GM20000 (cell line): ENCODE results near the gene SYNM.

Source experiments
- DNase-seq: peaks from one replicate; pipeline ENCODE4 v3.0.0; 2012; ENCODE audit warnings: low spot score
- TF ChIP-seq, protein P1 (sequence below): IDR thresholded peaks from 2 replicates; pipeline ENCODE4 v1.5.1; 2012; ENCODE audit warnings: mild to moderate bottlenecking, control low read depth; ENCODE audit errors: extremely low read depth, missing control alignments

Gene SYNM

GRCh38 chr15:99174567-99175395 is 69.9 kb downstream of the SYNM start:
- DNase-seq, result no peak
- TF ChIP-seq, protein P1, sequence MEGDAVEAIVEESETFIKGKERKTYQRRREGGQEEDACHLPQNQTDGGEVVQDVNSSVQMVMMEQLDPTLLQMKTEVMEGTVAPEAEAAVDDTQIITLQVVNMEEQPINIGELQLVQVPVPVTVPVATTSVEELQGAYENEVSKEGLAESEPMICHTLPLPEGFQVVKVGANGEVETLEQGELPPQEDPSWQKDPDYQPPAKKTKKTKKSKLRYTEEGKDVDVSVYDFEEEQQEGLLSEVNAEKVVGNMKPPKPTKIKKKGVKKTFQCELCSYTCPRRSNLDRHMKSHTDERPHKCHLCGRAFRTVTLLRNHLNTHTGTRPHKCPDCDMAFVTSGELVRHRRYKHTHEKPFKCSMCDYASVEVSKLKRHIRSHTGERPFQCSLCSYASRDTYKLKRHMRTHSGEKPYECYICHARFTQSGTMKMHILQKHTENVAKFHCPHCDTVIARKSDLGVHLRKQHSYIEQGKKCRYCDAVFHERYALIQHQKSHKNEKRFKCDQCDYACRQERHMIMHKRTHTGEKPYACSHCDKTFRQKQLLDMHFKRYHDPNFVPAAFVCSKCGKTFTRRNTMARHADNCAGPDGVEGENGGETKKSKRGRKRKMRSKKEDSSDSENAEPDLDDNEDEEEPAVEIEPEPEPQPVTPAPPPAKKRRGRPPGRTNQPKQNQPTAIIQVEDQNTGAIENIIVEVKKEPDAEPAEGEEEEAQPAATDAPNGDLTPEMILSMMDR, result no peak

GRCh38 chr15:99176757-99177156 is 71.9 kb downstream of the SYNM start:
- no peak for DNase-seq
- TF ChIP-seq, protein P1, result no peak

- TF ChIP-seq, protein P1, result no peak
These were observed 72.8 kb downstream of the SYNM start for GRCh38 chr15:99177679-99178078.

GRCh38 chr15:99180086-99180963 is 75.4 kb downstream of the SYNM start:
- DNase-seq, result no peak
- TF ChIP-seq, protein P1, result no peak

More at GRCh38 chr15:99177679-99178078, 72.8 kb downstream of the SYNM start:
- DNase-seq, result no peak

- TF ChIP-seq, protein P1, result no peak
These were observed 76.1 kb downstream of the SYNM start for GRCh38 chr15:99180964-99181306.

DNA sequence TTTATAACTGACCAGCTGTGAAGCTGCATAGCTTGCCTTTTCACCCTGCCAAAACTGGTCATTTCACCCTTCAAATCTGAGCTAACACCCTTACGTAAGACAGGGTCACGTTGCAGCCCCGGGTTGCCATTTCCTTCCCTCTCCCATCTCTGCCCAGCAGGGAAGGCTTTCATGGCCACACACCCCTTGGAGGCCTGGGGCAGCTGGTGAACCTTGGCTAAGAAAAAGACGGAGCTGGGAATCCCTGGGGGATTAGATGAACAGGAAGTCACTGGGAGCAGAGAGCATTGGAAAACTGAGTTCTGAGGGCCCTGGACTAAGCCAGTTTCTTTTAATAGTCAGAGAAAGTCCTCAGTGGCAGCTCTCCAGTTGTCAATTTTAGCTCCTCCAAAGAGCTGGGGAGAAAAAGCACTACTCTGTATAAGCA is 76.7 kb downstream of the SYNM start:
- no peak for DNase-seq
- TF ChIP-seq, protein P1, result no peak

More at GRCh38 chr15:99180964-99181306, 76.1 kb downstream of the SYNM start:
- no peak for DNase-seq

GRCh38 chr15:99182791-99183190 is 77.9 kb downstream of the SYNM start:
- TF ChIP-seq, protein P1, result no peak
- no peak for DNase-seq
